NCI-H774 (cell line): ENCODE data around the gene GUCD1.
A peak's percentile ranks its signal among the peaks of the same experiment; 100 is the strongest.
"Not testable (repeated sequence)": the region's sequence is repeated elsewhere in the genome, so short reads cannot be mapped to it uniquely, and the experiment has no call there.

Experiments
- DNase-seq: peaks from one replicate; lab custom pipeline; 2025; lab: John Stamatoyannopoulos, UW

The GUCD1 gene

GRCh38 chr22:24554313-24555164, at the start of gene GUCD1:
TSS of gene GUCD1 (minus strand) at chr22:24555138. CDS start at chr22:24554991, 147 bp downstream.
- no peak for DNase-seq

GRCh38 chr22:24603770-24604629, 49.1 kb upstream of the GUCD1 start:
- not testable (repeated sequence) for DNase-seq

GRCh38 chr22:24602847-24603769, 48.2 kb upstream of the GUCD1 start, which contains the start of gene GGT1:
TSS of gene GGT1 (plus strand) at chr22:24603193. CDS start at chr22:24611082, 7,889 bp downstream.
- DNase-seq, result not testable (repeated sequence)

- DNase-seq, result not testable (repeated sequence)
Measured at GRCh38 chr22:24602105-24602749, 47.3 kb upstream of the GUCD1 start.

- no peak for DNase-seq
Measured at GRCh38 chr22:24601217-24602104, 46.5 kb upstream of the GUCD1 start.

GRCh38 chr22:24599958-24600715, 45.2 kb upstream of the GUCD1 start:
- not testable (repeated sequence) for DNase-seq

- no peak for DNase-seq
Measured at GRCh38 chr22:24599514-24599913, 44.6 kb upstream of the GUCD1 start.

GRCh38 chr22:24597076-24597475, 42.1 kb upstream of the GUCD1 start:
- DNase-seq, result not testable (repeated sequence)

GRCh38 chr22:24595863-24596262, 40.9 kb upstream of the GUCD1 start:
- no peak for DNase-seq

- no peak for DNase-seq
Measured at GRCh38 chr22:24595228-24595627, 40.3 kb upstream of the GUCD1 start.

- no peak for DNase-seq
Measured at GRCh38 chr22:24594569-24595120, 39.7 kb upstream of the GUCD1 start.

GRCh38 chr22:24593836-24594568, 39.1 kb upstream of the GUCD1 start:
- no peak for DNase-seq

- not testable (repeated sequence) for DNase-seq
Measured at GRCh38 chr22:24593559-24593835, 38.6 kb upstream of the GUCD1 start.

GRCh38 chr22:24592851-24593558, 38.1 kb upstream of the GUCD1 start, which contains the start of gene LRRC75B:
TSS of gene LRRC75B (minus strand) at chr22:24593073. CDS start at chr22:24593039, 34 bp downstream.
- DNase-seq, result peak; percentile 27

GRCh38 chr22:24592058-24592850, 37.3 kb upstream of the GUCD1 start:
- DNase-seq, result no peak

- no peak for DNase-seq
Measured at GRCh38 chr22:24591286-24591830, 36.4 kb upstream of the GUCD1 start.
